ENCODE data around the gene FANK1. TPM values are rescaled to one million over a fixed set of nuclear protein-coding genes. Genes with fewer than 3 reads are reported as not detected.
"Not testable (repeated sequence)": the region's sequence is repeated elsewhere in the genome, so short reads cannot be mapped to it uniquely, and the experiment has no call there.

The FANK1 gene
- total RNA-seq, 2 donors from 2014 or later: not detected

GRCh38 chr10:125897317-125897716, 953 bp downstream of the FANK1 start:
- not testable (repeated sequence) for H3K4me1 ChIP-seq (ENCODE audit: control insufficient read depth in 1 of 2, low read depth in 2 of 2); DNase-seq (ENCODE audit: low spot score); H3K27me3 ChIP-seq (replicated peaks; ENCODE audit: insufficient read depth); H3K27ac ChIP-seq; ATAC-seq (ENCODE audit: insufficient number of reproducible peaks, low FRiP score, low read depth); H3K9me3 ChIP-seq; H3K36me3 ChIP-seq
- peak overlapping the region; percentile 87 for H3K4me3 ChIP-seq

- H3K9me3 ChIP-seq; H3K4me1 ChIP-seq (ENCODE audit: control insufficient read depth in 1 of 2, low read depth in 2 of 2); H3K27me3 ChIP-seq (replicated peaks; ENCODE audit: insufficient read depth); DNase-seq (ENCODE audit: low spot score); H3K27ac ChIP-seq; H3K36me3 ChIP-seq; ATAC-seq (ENCODE audit: insufficient number of reproducible peaks, low FRiP score, low read depth); H3K4me3 ChIP-seq: not testable (repeated sequence)
These were observed 4.6 kb downstream of the FANK1 start for GRCh38 chr10:125900963-125901362.

GRCh38 chr10:125903135-125903640, 6.8 kb downstream of the FANK1 start:
- not testable (repeated sequence) for H3K27ac ChIP-seq; H3K36me3 ChIP-seq; DNase-seq (ENCODE audit: low spot score); H3K4me1 ChIP-seq (ENCODE audit: control insufficient read depth in 1 of 2, low read depth in 2 of 2); ATAC-seq (ENCODE audit: insufficient number of reproducible peaks, low FRiP score, low read depth); H3K27me3 ChIP-seq (replicated peaks; ENCODE audit: insufficient read depth); H3K4me3 ChIP-seq; H3K9me3 ChIP-seq

- H3K9me3 ChIP-seq; H3K27ac ChIP-seq; H3K4me1 ChIP-seq (ENCODE audit: control insufficient read depth in 1 of 2, low read depth in 2 of 2); H3K36me3 ChIP-seq; H3K27me3 ChIP-seq (replicated peaks; ENCODE audit: insufficient read depth); DNase-seq (ENCODE audit: low spot score); H3K4me3 ChIP-seq: not testable (repeated sequence)
- peak; percentile 55 for ATAC-seq (ENCODE audit: insufficient number of reproducible peaks, low FRiP score, low read depth)
These were observed 9.0 kb downstream of the FANK1 start for GRCh38 chr10:125905069-125905994.

- not testable (repeated sequence) for H3K36me3 ChIP-seq; H3K4me3 ChIP-seq; H3K9me3 ChIP-seq; ATAC-seq (ENCODE audit: insufficient number of reproducible peaks, low FRiP score, low read depth); H3K27ac ChIP-seq; H3K27me3 ChIP-seq (replicated peaks; ENCODE audit: insufficient read depth); H3K4me1 ChIP-seq (ENCODE audit: control insufficient read depth in 1 of 2, low read depth in 2 of 2); DNase-seq (ENCODE audit: low spot score)
These were observed 11.2 kb downstream of the FANK1 start for GRCh38 chr10:125907598-125907997.

- H3K36me3 ChIP-seq; H3K9me3 ChIP-seq; H3K27me3 ChIP-seq (replicated peaks; ENCODE audit: insufficient read depth); DNase-seq (ENCODE audit: low spot score); H3K4me1 ChIP-seq (ENCODE audit: control insufficient read depth in 1 of 2, low read depth in 2 of 2); ATAC-seq (ENCODE audit: insufficient number of reproducible peaks, low FRiP score, low read depth); H3K27ac ChIP-seq; H3K4me3 ChIP-seq: not testable (repeated sequence)
These were observed 12.4 kb downstream of the FANK1 start for GRCh38 chr10:125908813-125909212.

GRCh38 chr10:125909491-125909890, 13.1 kb downstream of the FANK1 start:
- H3K36me3 ChIP-seq; ATAC-seq (ENCODE audit: insufficient number of reproducible peaks, low FRiP score, low read depth); H3K4me3 ChIP-seq; H3K9me3 ChIP-seq; DNase-seq (ENCODE audit: low spot score); H3K27me3 ChIP-seq (replicated peaks; ENCODE audit: insufficient read depth); H3K27ac ChIP-seq; H3K4me1 ChIP-seq (ENCODE audit: control insufficient read depth in 1 of 2, low read depth in 2 of 2): not testable (repeated sequence)

- Histone ChIP-seq H3K9me3 (no peaks in the 10 kb centered on the region), H3K27ac (no peak overlapping the region), H3K36me3 (no peaks in the 10 kb centered on the region), H3K4me3 (no peak overlapping the region), H3K4me1 (ENCODE audit: control insufficient read depth in 1 of 2, low read depth in 2 of 2) (no peaks in the 10 kb centered on the region), H3K27me3 (replicated peaks; ENCODE audit: insufficient read depth) (no peaks in the 10 kb centered on the region)
- DNase-seq (ENCODE audit: low spot score) (no peak), ATAC-seq (ENCODE audit: insufficient number of reproducible peaks, low FRiP score, low read depth) (no peak)
- TF ChIP-seq CTCF (IDR thresholded peaks at IDR 0.05): no peak
These were observed 14.8 kb downstream of the FANK1 start for GRCh38 chr10:125911145-125911544.
